ENCODE measurements around the gene RGPD8. TPM values are rescaled to one million over a fixed set of nuclear protein-coding genes. Genes with fewer than 3 reads are reported as not detected.

The RGPD8 gene
- total RNA-seq, 1 donor from 2014 or later: 16.0 TPM

DNA sequence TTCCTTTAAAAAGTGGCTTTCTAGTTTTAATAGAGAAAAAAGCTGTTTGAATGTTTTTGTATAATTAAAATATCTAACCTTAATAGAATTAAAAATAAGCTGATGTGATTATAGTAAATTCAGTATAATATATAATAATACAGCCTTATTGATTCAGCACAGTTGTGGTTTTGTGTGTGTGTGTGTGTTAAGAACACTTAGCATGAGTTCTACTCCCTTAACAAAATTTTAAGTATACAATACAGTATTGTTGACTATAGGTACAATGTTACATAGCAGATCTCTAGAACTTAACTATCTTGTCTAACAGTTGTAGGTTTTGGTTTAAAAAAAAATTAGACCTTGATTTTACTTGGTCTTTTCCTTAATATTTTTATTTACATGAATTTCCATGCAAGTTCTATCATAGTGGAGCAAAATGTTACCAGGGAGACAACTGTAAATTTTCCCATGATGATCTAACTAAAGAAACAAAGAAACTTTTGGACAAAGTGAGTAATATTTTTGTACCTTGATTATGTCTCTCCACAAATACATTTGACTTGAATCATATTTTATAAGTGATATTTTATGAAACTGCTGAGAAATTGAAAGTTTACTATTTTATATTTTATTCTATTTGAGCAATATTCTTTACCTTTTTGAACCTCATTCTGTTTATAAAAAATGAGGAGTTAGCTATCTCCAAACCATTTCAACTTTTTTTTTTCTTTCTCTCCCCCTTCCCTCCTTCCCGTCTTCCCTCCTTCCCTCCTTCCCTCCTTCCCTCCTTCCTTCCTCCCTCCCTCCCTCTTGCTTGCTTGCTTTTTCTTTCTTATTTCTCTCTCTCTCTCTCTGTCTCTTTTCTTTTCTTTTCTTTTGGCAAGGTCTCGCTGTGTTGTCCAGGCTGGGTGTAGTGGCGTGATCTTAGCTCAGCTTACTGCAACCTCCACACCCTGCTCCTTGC is 111.8 kb downstream of the RGPD8 start:
- Histone ChIP-seq H3K4me1 (no peaks in the 10 kb centered on the region), H3K36me3 (peaks cover 40% of the 10 kb centered on the region), H3K27me3 (ENCODE audit: low read depth) (no peaks in the 10 kb centered on the region), H3K9me3 (no peaks in the 10 kb centered on the region), H3K27ac (no peak overlapping the region), H3K4me3 (no peak overlapping the region)
- no peak for TF ChIP-seq CTCF (IDR thresholded peaks at IDR 0.05)
- ATAC-seq (no peak), DNase-seq (no peak)
- intact Hi-C loops (cut with DNase I): no loop called here

Other genes starting within 250 kb of the RGPD8 start
- gene ZC3H8, start 178.6 kb downstream of the RGPD8 start, total RNA-seq: 5.0 TPM
- gene ZC3H6, start 158.0 kb downstream of the RGPD8 start, total RNA-seq: 18.0 TPM
- gene TTL, start 48.5 kb upstream of the RGPD8 start, total RNA-seq: 48.5 TPM
- 12.3 TPM for gene POLR1B, start 108.8 kb upstream of the RGPD8 start, total RNA-seq
- gene CHCHD5, start 151.0 kb upstream of the RGPD8 start, total RNA-seq: 23.0 TPM
- gene SLC20A1, start 212.3 kb upstream of the RGPD8 start, total RNA-seq: 43.5 TPM

Data from lower lobe of right lung (tissue), 2 donors.